Activated naive CD4-positive, alpha-beta T cell treated with anti-CD3 and anti-CD28 coated beads for 36 hours (primary cell): Measurements from ENCODE around the gene CHMP4A. TPM values are rescaled to one million over a fixed set of nuclear protein-coding genes. Genes with fewer than 3 reads are reported as not detected.
"Not testable (repeated sequence)": the region's sequence is repeated elsewhere in the genome, so short reads cannot be mapped to it uniquely, and the experiment has no call there.

Source experiments
- CTCF ChIA-PET: fragments of 350-600 bp; sonication (Branson Sonifier 250); formaldehyde crosslinking; loops from one replicate; lab custom pipeline; 2021; ENCODE audit warnings: antibody characterized with exemption; lab: Charles Lee
- DNase-seq: peaks from one replicate; pipeline ENCODE4 v3.0.0-alpha.2; 2020
- H3K27ac Mint-ChIP-seq: one replicate; pipeline ENCODE4 v1.8.0; 2021; ENCODE audit warnings: mild to moderate bottlenecking, mixed read lengths
- H3K27me3 Mint-ChIP-seq: one replicate; pipeline ENCODE4 v1.8.0; 2021; ENCODE audit warnings: low read depth, mixed read lengths
- H3K36me3 Mint-ChIP-seq: one replicate; pipeline ENCODE4 v1.8.0; 2021; ENCODE audit warnings: low read depth, mixed read lengths
- H3K4me1 Mint-ChIP-seq: one replicate; pipeline ENCODE4 v1.8.0; 2021; ENCODE audit warnings: low read depth, mixed read lengths
- H3K4me3 Mint-ChIP-seq: one replicate; pipeline ENCODE4 v1.8.0; 2021; ENCODE audit warnings: mild to moderate bottlenecking, moderate library complexity, mixed read lengths
- H3K9me3 Mint-ChIP-seq: one replicate; pipeline ENCODE4 v1.8.0; 2021; ENCODE audit warnings: mixed read lengths
- intact Hi-C: fragments of 100-400 bp; cut with micrococcal nuclease; formaldehyde crosslinking; loops from one replicate; pipeline ENCODE4 v1.15.1; 2023
- total RNA-seq, 2 experiments: library from RNA; stranded (reverse); gene quantifications; one replicate each; pipeline ENCODE4 v1.2.3, GENCODE V29; 2021

The CHMP4A gene
- total RNA-seq, 2 experiments from 2014 or later, result 65.2 to 66.5 TPM

DNA sequence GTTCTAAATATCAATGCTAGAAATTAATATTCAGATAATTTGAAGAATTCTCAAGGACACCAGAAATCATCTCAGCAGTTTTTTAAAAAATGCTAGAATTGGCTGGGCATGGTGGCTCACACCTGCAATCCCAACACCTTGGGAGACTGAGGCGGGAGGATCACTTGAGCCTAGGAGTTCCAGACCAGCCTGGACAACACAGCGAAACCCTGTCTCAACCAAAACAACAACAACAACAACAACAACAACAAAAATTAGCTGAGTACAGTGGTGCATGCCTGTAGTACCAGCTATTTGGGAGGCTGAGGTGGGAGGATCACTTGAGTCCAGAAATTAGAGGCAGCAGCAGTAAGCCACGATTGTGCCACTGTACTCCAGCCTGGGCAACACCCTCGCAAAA lies 5.8 kb upstream of the CHMP4A start:
- Mint-ChIP-seq H3K4me3 (no peak overlapping the region), H3K27ac (no peak overlapping the region), H3K36me3 (no peaks in the 10 kb centered on the region), H3K9me3 (no peaks in the 10 kb centered on the region), H3K4me1 (peaks cover 18% of the 10 kb centered on the region), H3K27me3 (no peaks in the 10 kb centered on the region)
- no peak for DNase-seq
- intact Hi-C loops, result loop anchor here (10.0 kb wide), 1 partner anchor 456 kb away; no protein-coding TSS in a partner anchor
- CTCF ChIA-PET, result interaction anchor here (0.6 to 2.2 kb wide), 3 partner anchors 24 to 94 kb away, joined by 3 to 10 read pairs (median 5); partner anchors contain the start of gene TINF2

GRCh38 chr14:24216876-24217275 lies 3.6 kb upstream of the CHMP4A start:
- DNase-seq, H3K27me3 Mint-ChIP-seq, H3K4me3 Mint-ChIP-seq, H3K27ac Mint-ChIP-seq, H3K9me3 Mint-ChIP-seq, H3K36me3 Mint-ChIP-seq: not testable (repeated sequence)
- intact Hi-C loops, result loop anchor here (1.0 to 10.0 kb wide), 7 partner anchors 25 to 458 kb away; partner anchors contain the start of genes IRF9, RABGGTA and TINF2
- CTCF ChIA-PET, result interaction anchor here (0.9 to 6.8 kb wide), 4 partner anchors 76 to 220 kb away, joined by 3 to 64 read pairs (median 22); partner anchors contain the start of genes CIDEB and LTB4R2
- peaks cover 35% of the 10 kb centered on the region for H3K4me1 Mint-ChIP-seq

DNA sequence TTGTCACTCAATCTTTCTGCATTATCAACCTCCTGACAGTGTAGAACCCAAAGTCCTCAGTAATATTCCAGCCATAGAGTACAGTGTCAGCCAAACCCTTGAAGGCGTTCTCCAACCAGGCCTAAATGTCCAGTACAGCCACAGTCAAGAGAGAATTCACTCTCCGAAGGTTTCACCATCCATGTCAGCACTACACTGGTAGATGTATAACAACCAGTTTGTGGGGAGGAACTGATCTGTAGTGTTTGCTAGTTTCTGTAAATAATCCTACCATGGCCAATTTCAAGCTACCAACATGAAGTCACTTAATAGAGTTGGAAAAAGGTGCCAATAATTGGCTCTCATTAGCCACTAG lies 3.0 kb upstream of the CHMP4A start:
- H3K9me3 Mint-ChIP-seq, result no peaks in the 10 kb centered on the region
- peak overlapping the region; percentile 86 for H3K4me3 Mint-ChIP-seq
- DNase-seq, result no peak
- peaks cover 41% of the 10 kb centered on the region for H3K4me1 Mint-ChIP-seq
- peak overlapping the region; percentile 96 for H3K27ac Mint-ChIP-seq
- H3K27me3 Mint-ChIP-seq, result no peaks in the 10 kb centered on the region
- H3K36me3 Mint-ChIP-seq, result peaks cover 13% of the 10 kb centered on the region
- CTCF ChIA-PET, result interaction anchor here (0.6 to 6.8 kb wide), 20 partner anchors 9 to 389 kb away, joined by 3 to 64 read pairs (median 4); partner anchors contain the start of genes CIDEB, DHRS1, LTB4R and LTB4R2
- intact Hi-C loops, result loop anchor here (1.0 to 10.0 kb wide), 7 partner anchors 26 to 458 kb away; partner anchors contain the start of genes IRF9, RABGGTA and TINF2

GRCh38 chr14:24215495-24216344 lies 2.4 kb upstream of the CHMP4A start, which contains the start of gene MDP1:
MDP1 (minus strand) TSS chr14:24216066; CDS start chr14:24215955, 111 bp downstream.
- peak within 1 kb of the TSS; percentile 86 for H3K4me3 Mint-ChIP-seq
- CTCF ChIA-PET, result interaction anchor here (0.6 to 6.8 kb wide), 25 partner anchors 8 to 489 kb away, joined by 3 to 64 read pairs (median 4); partner anchors contain the start of genes CIDEB, DHRS1, LTB4R and LTB4R2
- H3K27me3 Mint-ChIP-seq, result no peaks in the 10 kb centered on the region
- H3K9me3 Mint-ChIP-seq, result no peaks in the 10 kb centered on the region
- H3K4me1 Mint-ChIP-seq, result peaks cover 45% of the 10 kb centered on the region
- peaks cover 15% of the 10 kb centered on the region for H3K36me3 Mint-ChIP-seq
- peak within 1 kb of the TSS; percentile 96 for H3K27ac Mint-ChIP-seq
- peak; percentile 93 for DNase-seq
- intact Hi-C loops, result loop anchor here (1.0 to 10.0 kb wide), 7 partner anchors 27 to 459 kb away; partner anchors contain the start of genes IRF9, RABGGTA and TINF2

DNA sequence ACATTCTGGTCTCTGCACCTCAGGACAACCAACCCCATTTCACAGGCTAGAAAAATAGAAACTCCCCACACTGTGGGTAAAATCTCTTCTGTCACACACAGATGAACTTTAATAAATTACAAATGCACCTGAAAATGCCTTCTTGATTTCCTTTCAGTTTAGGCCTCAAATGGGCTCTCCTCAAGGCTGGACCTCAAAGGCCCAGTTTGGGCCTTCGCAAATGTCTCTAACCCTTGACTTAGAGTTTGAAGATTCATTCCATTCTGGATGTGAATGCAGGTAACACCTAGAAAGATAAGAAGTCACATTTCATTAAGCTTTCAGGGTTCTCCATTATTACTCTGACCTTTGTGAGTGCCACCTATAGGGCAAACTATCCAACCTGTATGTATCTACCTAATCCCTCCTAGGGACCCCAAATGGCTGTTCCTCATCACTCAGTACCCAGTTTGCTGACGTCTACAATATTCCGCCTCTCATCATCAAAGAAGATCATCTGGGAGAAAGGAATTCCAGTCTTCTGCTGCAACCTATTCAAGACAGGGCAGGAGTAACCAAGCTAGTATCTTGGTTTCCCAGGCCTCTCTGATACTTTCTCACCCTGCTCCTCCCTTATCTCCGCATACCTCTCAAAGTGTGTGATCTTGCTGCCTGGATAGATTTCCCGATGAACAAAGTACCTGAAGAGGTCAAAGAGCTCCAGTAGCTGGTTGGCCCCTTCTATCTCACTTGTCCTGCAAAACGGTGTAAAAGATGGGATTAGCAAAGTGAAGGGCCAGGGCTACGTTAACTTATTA lies 776 bp upstream of the CHMP4A start:
- CTCF ChIA-PET, result interaction anchor here (0.6 to 6.8 kb wide), 12 partner anchors 10 to 570 kb away, joined by 3 to 64 read pairs (median 5); partner anchors contain the start of genes CIDEB, IRF9, LTB4R2 and TINF2
- peak overlapping the region; percentile 96 for H3K27ac Mint-ChIP-seq
- intact Hi-C loops, result loop anchor here (1.0 to 10.0 kb wide), 13 partner anchors 18 to 461 kb away; partner anchors contain the start of genes DCAF11, DHRS1, EMC9 and GMPR2
- peaks cover 51% of the 10 kb centered on the region for H3K4me1 Mint-ChIP-seq
- H3K9me3 Mint-ChIP-seq, result no peaks in the 10 kb centered on the region
- H3K36me3 Mint-ChIP-seq, result peaks cover 27% of the 10 kb centered on the region
- H3K27me3 Mint-ChIP-seq, result no peaks in the 10 kb centered on the region
- H3K4me3 Mint-ChIP-seq, result peak overlapping the region; percentile 92
- no peak for DNase-seq

GRCh38 chr14:24211311-24211710 lies 2.0 kb downstream of the CHMP4A start:
- Mint-ChIP-seq H3K4me3 (no peak overlapping the region), H3K9me3 (no peaks in the 10 kb centered on the region), H3K27ac (peak overlapping the region; percentile 96), H3K27me3 (no peaks in the 10 kb centered on the region), H3K4me1 (peaks cover 60% of the 10 kb centered on the region), H3K36me3 (peaks cover 45% of the 10 kb centered on the region)
- DNase-seq, result no peak
- CTCF ChIA-PET, result interaction anchor here (0.7 to 6.8 kb wide), 3 partner anchors 35 to 96 kb away, joined by 3 to 64 read pairs (median 5); partner anchors contain the start of gene CIDEB
- intact Hi-C loops, result loop anchor here (10.0 kb wide), 1 partner anchor 463 kb away; no protein-coding TSS in a partner anchor

DNA sequence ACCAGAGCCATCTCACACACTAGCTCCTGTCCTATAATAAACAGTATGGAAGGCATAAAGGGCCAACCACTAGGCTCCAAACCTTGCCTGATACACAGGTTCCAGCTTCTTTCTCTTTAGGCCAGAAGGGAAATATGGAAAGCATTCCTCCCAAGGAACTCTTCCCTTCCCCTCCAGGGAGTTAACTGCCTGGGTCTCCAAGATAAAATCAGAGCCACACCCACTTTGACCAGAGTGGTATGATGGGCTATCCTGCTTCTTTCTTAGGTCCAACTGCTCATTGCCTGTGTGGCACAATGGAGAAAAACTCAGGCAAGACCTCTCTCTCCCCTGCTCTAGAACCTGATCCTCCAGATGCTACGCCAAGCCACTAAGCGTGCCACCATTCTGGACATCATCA lies 5.7 kb downstream of the CHMP4A start:
- Mint-ChIP-seq H3K4me3 (no peak overlapping the region), H3K36me3 (peaks cover 58% of the 10 kb centered on the region), H3K4me1 (peaks cover 31% of the 10 kb centered on the region), H3K27me3 (no peaks in the 10 kb centered on the region), H3K27ac (no peak overlapping the region), H3K9me3 (peaks cover 5% of the 10 kb centered on the region)
- DNase-seq, result no peak
- intact Hi-C loops, result no loop called here
- CTCF ChIA-PET, result interaction anchor here (1.2 to 2.1 kb wide), 2 partner anchors 8 to 224 kb away, joined by 4 to 5 read pairs; partner anchors contain the start of gene MDP1

DNA sequence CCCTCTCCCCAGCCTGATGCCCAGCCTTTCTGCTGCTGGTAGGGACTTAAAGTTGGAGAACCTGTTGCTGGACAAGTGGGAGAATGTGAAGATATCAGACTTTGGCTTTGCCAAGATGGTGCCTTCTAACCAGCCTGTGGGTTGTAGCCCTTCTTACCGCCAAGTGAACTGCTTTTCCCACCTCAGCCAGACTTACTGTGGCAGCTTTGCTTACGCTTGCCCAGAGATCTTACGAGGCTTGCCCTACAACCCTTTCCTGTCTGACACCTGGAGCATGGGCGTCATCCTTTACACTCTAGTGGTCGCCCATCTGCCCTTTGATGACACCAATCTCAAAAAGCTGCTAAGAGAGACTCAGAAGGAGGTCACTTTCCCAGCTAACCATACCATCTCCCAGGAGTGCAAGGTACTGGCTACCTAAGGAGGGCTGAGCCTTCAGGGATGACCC lies 6.2 kb downstream of the CHMP4A start:
- DNase-seq, result no peak
- Mint-ChIP-seq H3K4me3 (no peak overlapping the region), H3K27me3 (no peaks in the 10 kb centered on the region), H3K4me1 (peaks cover 29% of the 10 kb centered on the region), H3K9me3 (peaks cover 7% of the 10 kb centered on the region), H3K36me3 (peaks cover 59% of the 10 kb centered on the region), H3K27ac (peak overlapping the region; percentile 13)
- intact Hi-C loops, result no loop called here
- CTCF ChIA-PET, result interaction anchor here (1.2 to 2.1 kb wide), 2 partner anchors 9 to 225 kb away, joined by 4 to 5 read pairs; partner anchors contain the start of gene MDP1

DNA sequence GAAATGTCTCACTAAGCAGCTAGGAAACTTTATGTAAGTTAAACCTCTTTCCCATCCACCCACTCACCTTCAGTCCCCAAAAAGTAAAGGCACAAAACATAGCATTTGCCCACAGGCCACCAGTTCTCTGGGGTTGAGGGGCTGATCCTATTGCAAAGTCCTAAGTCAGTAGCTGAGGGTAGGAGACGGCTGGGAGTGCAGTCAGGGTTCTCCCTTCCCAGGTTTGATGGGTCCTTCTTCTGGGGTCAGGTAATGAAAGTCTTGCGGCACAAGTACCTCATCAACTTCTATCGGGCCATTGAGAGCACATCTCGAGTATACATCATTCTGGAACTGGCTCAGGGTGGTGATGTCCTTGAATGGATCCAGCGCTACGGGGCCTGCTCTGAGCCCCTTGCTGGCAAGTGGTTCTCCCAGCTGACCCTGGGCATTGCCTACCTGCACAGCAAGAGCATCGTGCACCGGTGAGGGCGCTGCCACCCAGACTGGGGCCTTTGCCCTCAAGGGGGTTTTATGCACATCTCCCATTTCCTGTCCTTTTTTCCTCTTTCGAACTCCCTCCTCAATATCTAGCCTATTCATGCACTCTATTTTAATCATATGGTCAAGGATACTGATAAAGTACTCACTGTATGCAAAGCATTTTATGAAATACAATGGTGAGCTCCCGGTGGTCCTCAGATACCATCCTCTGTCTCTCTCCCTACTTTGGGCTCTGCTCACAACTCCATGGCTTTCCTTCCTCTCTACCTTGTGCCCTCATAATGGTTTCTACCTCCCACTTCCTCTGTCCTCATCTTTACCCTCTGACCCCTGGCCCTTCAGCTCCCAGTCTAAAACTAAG lies 6.8 kb downstream of the CHMP4A start:
- H3K36me3 Mint-ChIP-seq, result peaks cover 61% of the 10 kb centered on the region
- peaks cover 7% of the 10 kb centered on the region for H3K9me3 Mint-ChIP-seq
- H3K27me3 Mint-ChIP-seq, result no peaks in the 10 kb centered on the region
- CTCF ChIA-PET, result interaction anchor here (0.7 to 2.1 kb wide), 4 partner anchors 9 to 225 kb away, joined by 3 to 5 read pairs (median 4); partner anchors contain the start of genes CIDEB and MDP1
- no peak overlapping the region for H3K4me3 Mint-ChIP-seq
- DNase-seq, result no peak
- H3K4me1 Mint-ChIP-seq, result peaks cover 25% of the 10 kb centered on the region
- intact Hi-C loops, result no loop called here
- peak overlapping the region; percentile 13 for H3K27ac Mint-ChIP-seq

DNA sequence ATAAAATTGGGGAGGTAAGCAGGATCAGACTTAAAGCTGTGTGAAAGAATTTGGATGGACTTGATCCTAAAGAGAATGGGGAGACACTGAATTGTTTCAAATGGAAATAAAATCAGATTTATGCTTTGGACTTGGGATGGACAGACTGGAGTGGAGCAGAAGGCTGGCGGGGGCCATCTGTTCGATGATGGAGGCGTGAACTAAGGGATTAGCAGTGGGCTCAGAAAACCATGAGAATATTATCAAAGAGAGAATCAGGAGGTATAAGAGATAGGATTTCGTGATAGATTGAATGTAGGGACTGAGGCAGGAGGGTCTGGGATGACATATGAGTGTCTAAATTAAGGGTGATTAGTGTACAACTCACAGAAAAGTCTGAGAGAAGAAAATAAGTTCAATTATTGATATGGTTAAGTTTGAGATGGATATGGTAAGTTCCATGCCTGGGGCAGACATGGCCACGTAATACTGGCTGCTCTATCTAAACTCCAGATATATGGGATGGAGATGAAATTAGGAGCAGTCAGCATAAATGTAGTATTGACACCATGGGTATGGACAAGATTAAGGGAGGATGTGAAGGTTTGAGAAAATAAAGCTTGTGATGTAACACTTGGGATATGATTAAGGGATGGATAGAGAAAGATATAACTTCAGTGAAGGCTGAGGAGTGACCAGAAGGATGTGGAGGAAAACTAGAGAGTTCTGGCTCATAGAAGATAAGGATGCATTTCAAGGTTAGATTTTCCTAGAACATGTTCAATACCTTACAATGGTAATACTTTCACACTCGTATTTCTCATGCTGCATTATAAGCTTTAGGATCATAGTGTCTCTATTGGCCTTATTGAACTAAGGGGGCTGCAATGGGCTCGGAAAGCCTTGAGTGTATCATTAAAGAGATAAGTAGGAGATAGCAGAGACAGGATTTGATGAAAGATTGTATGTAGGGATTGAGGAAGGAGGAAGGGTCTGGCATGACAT lies 8.8 kb downstream of the CHMP4A start:
- no peaks in the 10 kb centered on the region for H3K27me3 Mint-ChIP-seq
- intact Hi-C loops, result no loop called here
- peaks cover 58% of the 10 kb centered on the region for H3K36me3 Mint-ChIP-seq
- H3K27ac Mint-ChIP-seq, result no peak overlapping the region
- H3K4me1 Mint-ChIP-seq, result peaks cover 21% of the 10 kb centered on the region
- peaks cover 7% of the 10 kb centered on the region for H3K9me3 Mint-ChIP-seq
- H3K4me3 Mint-ChIP-seq, result no peak overlapping the region
- CTCF ChIA-PET, result no interaction called here
- no peak for DNase-seq
